ENCODE results near the gene HTR1D. TPM values are rescaled to one million over a fixed set of nuclear protein-coding genes. Genes with fewer than 3 reads are reported as not detected.

The HTR1D gene
- total RNA-seq, 1 experiment from 2014 or later = 3.1 TPM

- TF ChIP-seq CTCF (conservative IDR thresholded peaks at IDR 0.05) = no peak
- H4K5ac ChIP-seq (ENCODE audit: insufficient read length, low read depth, low read length) = no peak overlapping the region
- Mint-ChIP-seq H3K9me3 (no peaks in the 10 kb centered on the region), H3K4me1 (peaks cover 3 to 6% of the 10 kb centered on the region in 2 experiments; a peak in 2 of 4 replicates), H3K27ac (no peak overlapping the region), H3K36me3 (ENCODE audit: insufficient read depth in 1 of 3, low read depth in 3 of 3) (peaks cover 0 to 13% (median 10%) of the 10 kb centered on the region in 3 experiments; a peak in 4 of 7 replicates), H3K4me3 (no peak overlapping the region), H3K27me3 (ENCODE audit: low read depth) (peaks cover 2% of the 10 kb centered on the region)
- H3K23ac ChIP-seq (ENCODE audit: insufficient read length, low read depth, low read length) = no peak overlapping the region
- no peaks in the 10 kb centered on the region for H4K20me1 ChIP-seq (ENCODE audit: control insufficient read depth, insufficient read depth, insufficient read length)
- no peaks in the 10 kb centered on the region for H3K79me1 ChIP-seq (ENCODE audit: insufficient read depth, low read depth, low read length, poor library complexity, severe bottlenecking)
- no peaks in the 10 kb centered on the region for H3K27me3 ChIP-seq (ENCODE audit: insufficient read depth, low read length)
- H3K56ac ChIP-seq (ENCODE audit: insufficient read length, low read depth, low read length) = no peak overlapping the region
- no peaks in the 10 kb centered on the region for H3K4me1 ChIP-seq (ENCODE audit: insufficient read depth, low read length)
- no peak overlapping the region for H2AK5ac ChIP-seq (ENCODE audit: insufficient read length, low read length)
- no peaks in the 10 kb centered on the region for H3K79me2 ChIP-seq (ENCODE audit: insufficient read depth, low read length)
- H3K18ac ChIP-seq (ENCODE audit: insufficient read length, low read depth, low read length) = no peak overlapping the region
- no peak overlapping the region for H3K14ac ChIP-seq (ENCODE audit: insufficient read depth, low read length)
- H3K4me2 ChIP-seq (ENCODE audit: insufficient read depth, insufficient read length, low read length) = no peak overlapping the region
- H3K9ac ChIP-seq (ENCODE audit: extremely low read depth, insufficient read length, low read length) = no peak overlapping the region
- no peaks in the 10 kb centered on the region for H3K9me3 ChIP-seq (ENCODE audit: control insufficient read depth, low read depth, low read length)
- no peak for DNase-seq
- H2BK15ac ChIP-seq (ENCODE audit: low read depth, low read length) = no peak overlapping the region
- no peak overlapping the region for H2BK12ac ChIP-seq (ENCODE audit: insufficient read length, low read depth, low read length)
- H4K91ac ChIP-seq (ENCODE audit: insufficient read length, low read depth, low read length) = no peak overlapping the region
- H2BK5ac ChIP-seq (ENCODE audit: insufficient read length, low read length) = no peak overlapping the region
- no CpG with 5 or more reads among the region's 11 CpGs for WGBS (ENCODE audit: extremely low coverage, insufficient read length, low lambda C conversion rate)
- no peak overlapping the region for H3T11ph ChIP-seq (ENCODE audit: low read length)
- no peak overlapping the region for H2BK120ac ChIP-seq (ENCODE audit: low read depth, low read length, poor library complexity, severe bottlenecking)
- H4K8ac ChIP-seq (replicated peaks; ENCODE audit: insufficient read length, low read depth, low read length) = peak overlapping the region; percentile 18
- no peak overlapping the region for H3K27ac ChIP-seq (ENCODE audit: insufficient read length, low read depth, low read length)
- H3K23me2 ChIP-seq (ENCODE audit: insufficient read length, low read depth, low read length, poor library complexity, severe bottlenecking) = no peaks in the 10 kb centered on the region
- H2AFZ ChIP-seq (ENCODE audit: low read length) = no peak overlapping the region
- H2BK20ac ChIP-seq (ENCODE audit: low read depth, low read length, poor library complexity, severe bottlenecking) = no peak overlapping the region
- H3K4ac ChIP-seq (ENCODE audit: low read depth, low read length) = no peak overlapping the region
Measured at GRCh38 chr1:23194119-23194984, 22.9 kb downstream of the HTR1D start.

All from H9 (cell line).